ENCODE measurements around the gene NDUFS7.

Gene NDUFS7

DNA sequence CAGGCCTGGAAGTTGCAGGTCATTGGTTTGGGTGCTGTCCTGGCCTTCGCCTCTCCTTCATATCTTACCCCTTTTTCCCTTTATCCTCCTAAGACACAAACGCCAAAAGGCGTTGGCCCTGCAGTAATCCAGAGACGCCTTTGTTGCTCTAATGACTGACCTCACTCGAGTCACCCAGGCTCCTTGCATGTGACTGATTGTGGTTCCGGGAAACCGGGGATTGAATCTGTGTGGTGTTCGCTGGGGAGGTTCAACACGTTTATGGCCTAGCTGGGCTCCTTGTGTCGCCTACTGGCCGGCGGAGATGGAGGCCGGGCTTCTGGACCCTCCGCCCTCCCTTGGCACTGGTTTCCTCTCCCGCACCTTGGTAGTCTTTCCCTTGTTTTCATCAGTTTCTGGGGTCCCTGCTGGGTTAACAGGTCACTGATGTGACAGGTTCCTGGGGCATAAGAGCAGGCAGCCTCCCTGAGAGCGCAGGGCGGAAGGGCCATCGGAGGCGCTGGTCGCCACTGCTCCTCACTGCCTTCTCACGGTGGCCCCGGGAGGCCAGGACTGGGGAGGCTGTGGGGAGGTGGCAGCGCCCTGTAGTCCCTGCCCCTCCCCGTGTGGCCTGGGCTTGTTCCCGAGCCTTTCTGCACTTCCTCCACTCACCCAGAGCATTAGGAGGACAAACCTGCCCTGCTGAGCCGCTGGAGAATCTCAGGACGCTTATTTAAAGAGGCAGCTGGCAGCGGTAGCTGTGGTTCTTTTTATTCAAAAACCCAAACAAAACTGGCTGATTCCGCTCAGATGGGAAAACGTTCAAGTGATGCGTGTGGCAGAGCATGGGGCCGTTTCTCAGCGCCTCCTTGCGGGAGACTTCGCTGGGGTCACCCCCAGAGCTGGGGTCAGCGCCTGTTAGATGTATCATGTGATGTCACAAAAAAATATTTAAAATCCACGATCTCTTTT, 18.1 kb upstream of the NDUFS7 start:
- no peak for DNase-seq (ENCODE audit: low spot score)

GRCh38 chr19:1366296-1366695, 17.4 kb upstream of the NDUFS7 start:
- DNase-seq (ENCODE audit: low spot score), result no peak

DNA sequence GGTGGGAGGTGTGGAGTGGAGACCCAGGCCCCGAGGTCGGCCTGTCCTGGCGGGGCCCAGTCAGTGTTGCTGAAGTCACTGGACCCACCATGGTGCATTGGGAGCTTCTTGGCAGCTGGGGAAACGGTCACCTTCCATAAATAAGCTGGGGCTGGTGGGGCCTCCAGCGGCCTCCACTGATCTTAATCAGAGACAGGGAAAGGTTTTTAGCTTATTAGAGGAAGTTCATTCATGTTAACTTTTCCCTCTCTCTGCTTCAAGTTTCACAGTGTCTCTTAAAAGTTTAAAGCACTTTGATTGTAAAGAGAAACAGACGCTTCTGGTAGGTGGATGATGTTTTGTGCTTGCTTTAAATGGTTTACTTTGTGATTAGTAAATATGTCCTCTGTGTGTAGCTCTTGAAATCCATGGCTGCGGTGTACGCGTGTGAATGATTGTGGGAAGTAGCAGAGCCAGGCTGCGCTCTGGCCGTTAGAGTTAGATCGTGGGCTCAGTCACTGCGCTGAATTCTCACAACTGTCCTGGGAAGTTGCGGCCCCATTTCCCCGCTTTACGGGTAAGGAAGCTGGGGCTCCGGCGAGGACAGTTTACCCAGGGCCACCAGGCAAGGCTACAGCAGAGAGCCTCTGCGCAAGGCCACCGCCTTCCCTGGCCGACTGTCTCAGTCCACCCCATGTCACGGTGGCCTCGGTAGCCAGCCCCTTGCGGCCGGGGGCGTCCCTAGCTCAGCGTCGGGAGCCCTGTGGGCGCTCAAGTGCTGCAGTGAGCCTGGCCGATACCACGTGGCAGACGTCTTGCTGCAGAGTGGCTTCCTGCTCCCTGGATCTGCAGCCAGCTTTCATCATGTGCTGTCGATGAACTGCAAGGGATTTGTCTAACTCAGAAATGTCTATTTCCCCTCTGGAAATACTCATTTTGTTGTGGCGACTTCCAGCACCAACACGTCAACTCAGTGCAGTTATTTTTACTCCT, 16.5 kb upstream of the NDUFS7 start:
- no peak for DNase-seq (ENCODE audit: low spot score)

DNA sequence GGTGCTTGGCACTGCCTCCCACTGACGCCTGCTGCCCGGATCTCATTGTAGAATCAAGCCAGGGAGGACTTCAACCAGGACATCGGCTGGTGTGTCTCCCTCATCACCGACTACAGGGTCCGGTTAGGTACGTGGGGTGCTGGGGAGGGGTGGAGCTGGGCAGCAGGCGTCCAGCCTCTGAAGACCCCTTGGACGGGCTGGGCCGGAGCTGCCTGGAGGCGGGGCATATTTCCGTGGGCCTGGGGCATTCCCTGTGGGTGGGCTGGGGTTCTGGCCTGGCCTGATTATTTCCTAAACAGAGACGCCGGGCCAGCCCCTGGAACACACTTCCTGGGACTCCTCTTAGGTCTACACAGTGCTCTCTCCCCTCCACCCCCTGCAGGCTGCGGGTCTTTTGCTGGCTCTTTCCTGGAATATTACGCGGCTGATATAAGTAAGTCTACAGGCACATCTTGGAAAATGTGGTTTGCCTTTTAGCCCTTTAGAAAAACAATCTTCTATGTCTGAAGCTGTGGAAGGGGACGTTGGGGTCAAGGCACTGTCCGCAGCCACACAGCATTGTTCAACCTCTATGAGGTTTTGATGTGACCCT, 14.4 kb upstream of the NDUFS7 start:
- DNase-seq (ENCODE audit: low spot score), result no peak

DNA sequence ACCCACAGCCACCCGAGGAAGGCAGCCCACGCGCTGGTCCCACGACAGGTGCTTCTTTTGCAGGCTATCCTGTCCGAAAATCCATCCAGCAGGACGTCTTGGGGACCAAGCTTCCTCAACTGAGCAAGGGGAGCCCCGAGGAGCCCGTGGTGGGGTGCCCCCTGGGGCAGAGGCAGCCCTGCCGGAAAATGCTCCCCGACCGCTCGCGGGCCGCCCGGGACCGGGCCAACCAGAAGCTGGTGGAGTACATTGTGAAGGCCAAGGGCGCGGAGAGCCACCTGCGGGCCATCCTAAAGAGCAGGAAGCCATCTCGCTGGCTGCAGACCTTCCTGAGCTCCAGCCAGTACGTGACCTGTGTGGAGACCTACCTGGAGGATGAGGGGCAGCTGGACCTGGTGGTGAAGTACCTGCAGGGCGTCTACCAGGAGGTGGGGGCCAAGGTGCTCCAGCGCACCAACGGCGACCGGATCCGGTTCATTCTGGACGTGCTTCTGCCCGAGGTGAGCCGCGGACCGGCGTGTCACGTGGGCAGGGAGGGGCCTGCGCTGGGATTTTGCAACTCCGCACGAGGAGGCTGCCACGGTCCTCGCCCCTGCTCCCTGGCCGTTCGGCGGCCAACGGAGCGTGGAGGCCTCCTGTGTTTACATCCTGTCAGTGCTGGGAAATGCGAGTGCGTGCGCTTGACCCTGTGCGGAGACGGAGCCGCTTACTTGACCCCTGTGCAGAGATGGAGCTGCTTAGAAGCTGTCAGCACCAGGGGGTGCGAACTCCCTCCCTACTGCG, 12.9 kb upstream of the NDUFS7 start:
- no peak for DNase-seq (ENCODE audit: low spot score)

- no peak for DNase-seq (ENCODE audit: low spot score)
These were observed 10.6 kb upstream of the NDUFS7 start for GRCh38 chr19:1373042-1373533.

- no peak for DNase-seq (ENCODE audit: low spot score)
These were observed 10.0 kb upstream of the NDUFS7 start for GRCh38 chr19:1373534-1374249.

- no peak for DNase-seq (ENCODE audit: low spot score)
These were observed 9.5 kb upstream of the NDUFS7 start for GRCh38 chr19:1374250-1374577.

DNA sequence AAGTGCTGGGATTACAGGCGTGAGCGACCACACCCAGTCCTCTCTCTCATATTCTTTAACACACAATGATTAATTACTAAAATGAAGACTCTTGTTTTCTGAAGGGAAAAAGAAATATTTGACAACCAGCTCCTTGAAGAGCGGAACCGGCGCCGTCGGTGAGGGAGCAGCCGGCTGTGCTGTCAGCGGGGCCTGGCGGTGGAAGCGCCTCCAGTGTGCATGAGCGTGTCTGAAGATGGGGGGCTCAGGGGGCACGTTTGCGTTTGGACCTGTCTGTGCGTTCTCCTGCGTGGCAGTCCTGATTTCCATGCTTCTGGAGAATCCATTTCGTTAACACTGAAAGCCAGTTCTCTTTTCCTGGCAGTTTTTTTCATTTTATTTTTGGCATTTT, 7.3 kb upstream of the NDUFS7 start:
- DNase-seq (ENCODE audit: low spot score), result no peak

DNA sequence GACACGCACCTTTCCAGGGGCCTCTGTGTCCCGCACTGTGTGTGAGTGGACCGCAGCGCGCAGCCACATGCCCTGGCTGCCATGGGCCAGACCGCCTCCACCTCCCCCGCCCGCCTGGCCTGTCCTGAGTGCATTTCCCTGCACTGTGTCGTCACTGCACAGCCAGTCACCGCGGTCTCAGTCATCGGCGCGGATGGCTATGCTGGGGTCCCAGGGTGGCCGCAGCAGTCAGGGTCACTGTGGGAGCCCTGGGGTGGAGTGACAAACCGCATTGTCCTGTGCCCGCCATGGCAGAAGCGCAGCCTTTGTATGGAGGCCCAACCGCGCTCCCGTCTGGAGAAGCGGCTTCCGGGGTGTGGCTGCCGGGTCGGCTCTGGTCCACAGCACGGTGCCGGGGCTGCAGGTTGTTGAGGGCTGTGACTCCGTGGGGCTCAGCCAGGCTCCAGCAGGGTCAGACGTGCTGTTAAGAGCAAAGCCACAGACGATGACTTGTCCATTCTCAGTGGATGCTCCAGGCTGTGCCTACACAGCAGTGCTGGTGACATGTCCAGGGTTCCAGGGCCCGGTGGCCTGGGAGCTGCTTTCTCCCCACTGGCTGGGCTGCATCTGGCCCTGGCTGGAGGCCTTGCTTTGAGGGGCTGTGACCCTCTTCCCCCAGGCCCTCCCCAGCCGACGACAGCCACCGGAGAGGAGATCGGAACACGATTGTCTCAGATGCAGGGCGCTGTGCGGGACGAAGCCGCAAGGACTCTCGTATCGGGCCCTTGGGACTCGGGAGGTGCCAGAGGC, 6.3 kb upstream of the NDUFS7 start:
- no peak for DNase-seq (ENCODE audit: low spot score)

DNA sequence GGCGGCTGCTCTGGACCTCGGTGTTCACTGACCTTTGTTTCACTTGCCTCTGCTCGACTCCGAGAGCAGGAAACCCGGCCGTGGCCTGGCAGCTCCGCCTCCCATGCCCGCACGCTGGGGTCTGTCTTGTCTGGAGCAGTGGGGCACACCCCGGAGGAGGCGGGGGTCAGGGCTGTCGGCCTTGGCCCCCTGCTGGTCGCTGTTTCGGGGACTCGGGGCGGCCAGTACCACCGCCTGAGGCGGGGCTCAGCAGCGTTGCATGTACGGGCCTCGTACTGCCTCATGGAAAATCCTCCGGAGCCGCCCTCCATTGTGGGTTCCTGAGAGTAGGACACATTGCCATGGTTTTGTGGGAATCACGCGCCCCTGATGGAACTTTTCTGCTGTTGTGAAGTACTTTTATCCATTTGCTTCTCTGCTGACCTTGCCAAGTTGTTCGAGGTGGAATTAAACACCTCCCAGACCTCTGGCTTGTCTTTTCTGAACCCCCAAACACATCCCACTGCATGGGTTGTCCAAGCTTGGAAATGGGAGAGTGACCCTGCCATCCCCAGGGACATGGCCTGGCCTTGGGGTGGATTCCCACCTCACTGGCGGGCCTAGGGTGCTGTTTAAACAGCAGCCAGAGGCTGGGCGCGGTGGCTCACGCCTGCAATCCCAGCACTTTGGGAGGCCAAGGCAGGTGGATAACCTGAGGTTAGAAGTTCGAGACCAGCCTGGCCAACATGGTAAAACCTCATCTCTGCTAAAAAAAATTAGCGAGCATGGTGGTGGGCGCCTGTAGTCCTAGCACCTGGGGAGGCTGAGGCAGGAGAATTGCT, 5.5 kb upstream of the NDUFS7 start:
- no peak for DNase-seq (ENCODE audit: low spot score)

DNA sequence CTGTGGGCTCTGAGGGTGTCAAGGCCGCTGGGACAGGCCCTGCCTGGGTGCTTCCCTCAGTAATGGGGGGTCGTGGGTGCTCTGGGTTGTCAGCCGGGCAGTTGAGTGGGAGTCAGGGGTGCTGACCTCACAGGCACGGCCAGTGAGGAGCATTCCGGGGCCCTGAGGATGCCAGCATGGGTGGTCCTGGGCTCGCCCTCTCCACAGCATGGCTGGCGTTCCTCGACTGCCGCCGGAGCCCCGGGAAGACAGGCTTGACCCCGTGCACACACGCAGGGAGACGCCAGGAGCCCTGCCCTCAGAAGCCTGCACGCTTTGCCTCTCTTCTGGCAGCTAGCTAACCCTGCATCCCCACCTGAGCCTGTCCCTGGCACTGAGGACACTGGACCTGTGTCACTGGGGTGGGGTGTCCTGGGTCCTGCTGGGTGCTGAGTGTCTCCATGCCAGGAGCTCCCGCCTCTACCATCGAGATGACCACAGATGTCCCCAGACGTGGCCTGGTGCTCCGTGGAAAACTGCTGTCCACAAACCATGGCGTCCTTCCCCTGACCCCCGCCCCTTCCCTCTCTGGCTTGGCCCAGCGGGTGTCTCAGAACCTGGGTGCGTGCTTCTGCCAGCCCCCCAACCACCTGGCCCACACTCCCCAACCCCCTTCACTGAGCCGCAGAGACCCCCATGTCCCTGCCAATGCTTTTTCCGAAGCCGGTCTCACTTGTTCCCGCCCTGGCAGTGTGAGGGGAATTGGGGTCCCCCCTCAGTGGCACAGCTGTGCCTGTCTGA, 4.4 kb upstream of the NDUFS7 start:
- DNase-seq (ENCODE audit: low spot score), result no peak

DNA sequence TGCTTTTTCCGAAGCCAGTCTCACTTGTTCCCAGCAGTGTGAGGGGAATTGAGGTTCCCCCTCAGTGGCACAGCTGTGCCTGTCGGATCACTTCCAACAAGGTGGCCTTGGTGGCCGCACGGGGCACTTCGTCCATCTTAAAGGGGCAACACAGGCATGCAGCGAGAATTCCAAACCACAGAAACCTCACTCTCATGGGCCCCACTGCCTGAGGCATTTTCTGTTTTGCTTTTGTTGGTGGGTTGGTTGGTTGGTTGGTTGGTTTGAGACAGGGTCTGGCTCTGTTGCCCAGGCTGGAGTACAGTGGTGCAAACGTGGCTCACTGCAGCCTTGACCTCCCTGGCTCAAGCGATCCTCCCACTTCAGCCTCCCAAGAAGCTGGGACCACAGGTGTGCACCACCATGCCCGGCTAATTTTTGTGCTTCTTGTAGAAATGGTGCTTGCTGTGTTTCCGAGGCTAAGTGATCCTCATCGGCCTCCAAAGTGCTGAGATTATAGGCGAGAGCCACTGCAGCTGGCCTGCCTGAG, 3.7 kb upstream of the NDUFS7 start:
- no peak for DNase-seq (ENCODE audit: low spot score)

GRCh38 chr19:1382250-1382649, 1.5 kb upstream of the NDUFS7 start:
- DNase-seq (ENCODE audit: low spot score), result no peak

- DNase-seq (ENCODE audit: low spot score), result no peak
These were observed 743 bp upstream of the NDUFS7 start for GRCh38 chr19:1383017-1383311.

DNA sequence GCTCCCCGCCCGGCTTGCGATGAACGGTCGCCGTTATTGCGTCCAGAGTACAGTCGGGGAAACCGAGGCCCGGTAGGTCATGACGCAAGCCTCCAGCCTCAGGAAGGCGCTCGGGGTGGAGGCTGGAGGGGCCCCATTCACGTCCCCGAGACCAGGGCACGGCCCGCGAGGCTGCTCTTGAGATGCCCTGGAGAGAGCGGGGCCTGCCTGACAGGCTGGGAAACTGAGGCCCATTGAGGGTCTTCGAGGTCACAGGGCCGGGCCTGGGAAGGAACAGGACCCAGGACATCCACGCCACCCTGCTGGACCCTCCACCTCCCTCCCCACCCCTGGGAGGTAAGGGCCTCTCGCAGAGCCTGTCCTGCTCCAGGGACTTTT, 367 bp downstream of the NDUFS7 start:
- no peak for DNase-seq (ENCODE audit: low spot score)

DNA sequence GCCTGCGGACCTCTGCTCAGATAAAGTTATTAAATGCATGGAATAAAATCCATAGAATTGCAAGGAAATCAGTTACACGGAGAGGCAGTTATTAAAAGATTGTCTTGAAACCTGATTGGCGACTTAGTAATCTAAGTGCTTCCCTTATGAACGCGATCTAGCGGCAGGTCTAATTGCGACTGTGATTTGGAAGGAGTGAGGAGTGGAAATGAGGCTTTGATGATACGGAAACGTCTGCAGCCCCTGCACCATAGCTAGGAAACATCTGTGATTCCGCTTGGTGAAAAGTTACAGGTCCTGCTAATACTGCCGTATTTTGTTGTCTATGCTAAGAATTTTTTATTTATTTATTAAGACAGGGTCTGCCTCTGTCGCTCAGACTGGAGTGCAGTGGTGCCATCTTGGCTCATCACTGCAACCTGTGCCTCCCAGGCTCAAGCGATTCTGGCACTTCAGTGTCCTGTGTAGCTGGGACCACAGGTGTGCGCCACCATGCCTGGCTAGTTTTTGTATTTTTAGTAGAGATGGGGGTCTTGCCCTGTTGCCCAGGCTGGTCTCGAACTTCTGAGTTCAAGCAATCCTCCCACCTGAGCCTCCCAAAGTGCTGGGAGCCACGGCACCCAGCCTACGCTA, 887 bp downstream of the NDUFS7 start:
- DNase-seq (ENCODE audit: low spot score), result no peak

DNA sequence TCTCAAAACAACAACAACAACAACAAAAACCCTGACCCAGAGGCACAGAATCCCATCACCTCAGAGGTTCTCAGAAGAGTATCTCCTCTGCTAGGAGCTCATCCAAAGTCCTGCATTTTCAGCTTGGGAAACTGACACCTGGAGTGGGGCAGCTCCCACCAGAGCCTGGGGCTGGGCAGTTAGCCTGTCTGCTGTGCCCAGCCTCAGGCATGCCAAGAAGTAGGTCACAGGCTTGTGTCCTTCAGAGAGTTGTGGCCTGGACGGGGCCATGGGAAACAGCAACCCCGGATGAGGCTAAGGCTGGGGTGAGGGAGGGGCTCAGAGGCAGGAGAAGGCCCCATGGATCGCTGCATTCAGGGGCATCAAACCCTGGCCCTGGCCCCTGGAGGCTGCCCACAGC, 2.1 kb downstream of the NDUFS7 start:
- no peak for DNase-seq (ENCODE audit: low spot score)
